HG03196 (cell line): Measurements from ENCODE around the gene KCNQ4.

Source experiments
- ATAC-seq: cut with Tn5 transposase; IDR thresholded peaks from one replicate; pipeline ENCODE4 v1.9.1; 2021; ENCODE audit not compliant: unreplicated experiment

KCNQ4 gene

DNA sequence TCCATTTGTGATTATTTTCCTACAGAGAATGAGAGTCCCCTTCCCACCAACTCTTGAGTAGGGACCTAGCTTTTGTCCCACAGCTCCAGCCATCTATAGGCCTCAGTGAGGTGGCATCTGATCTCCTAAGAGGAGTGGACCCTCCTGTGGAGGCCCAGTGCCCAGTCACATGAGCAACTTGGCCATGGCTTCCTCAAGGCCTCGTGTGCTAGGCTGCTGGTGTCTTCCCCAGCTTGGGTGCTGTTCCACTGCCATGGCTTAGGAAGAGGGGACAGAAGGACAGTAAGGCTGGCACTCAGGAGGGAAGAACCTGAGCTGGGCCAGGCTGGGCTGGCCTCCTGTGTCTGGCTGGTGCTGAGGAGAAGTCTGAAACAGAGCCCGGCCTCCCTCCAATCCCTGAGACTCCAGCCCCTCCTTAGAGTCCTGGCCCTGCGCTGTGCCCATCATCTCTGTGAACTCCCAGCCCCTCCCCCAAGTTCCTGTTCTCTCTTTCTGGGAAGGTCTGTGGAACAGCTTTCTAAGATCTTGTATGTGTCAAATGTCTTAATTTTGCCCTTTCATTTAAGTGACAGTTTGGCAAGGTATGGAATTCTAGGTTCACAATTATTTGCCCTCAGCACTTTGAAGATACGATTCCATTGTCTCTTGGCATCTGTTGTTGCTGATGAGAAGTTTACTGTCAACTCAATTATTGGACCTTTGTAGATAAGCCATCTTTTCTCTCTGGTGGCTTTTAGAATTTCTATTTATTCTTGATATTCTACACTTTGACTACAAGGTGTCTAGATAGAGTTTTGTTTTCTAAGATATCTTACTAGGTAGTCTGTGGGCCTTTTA lies 7.1 kb upstream of the KCNQ4 start:
- no peak for ATAC-seq

GRCh38 chr1:40777224-40777970 lies 6.2 kb upstream of the KCNQ4 start:
- no peak for ATAC-seq

GRCh38 chr1:40780678-40781607 lies 2.6 kb upstream of the KCNQ4 start:
- no peak for ATAC-seq

- ATAC-seq = no peak
Observed at GRCh38 chr1:40781608-40781971, 2.0 kb upstream of the KCNQ4 start.

- no peak for ATAC-seq
Observed at GRCh38 chr1:40782371-40782956, 1.1 kb upstream of the KCNQ4 start.

GRCh38 chr1:40784141-40784770 lies 669 bp downstream of the KCNQ4 start:
- ATAC-seq = no peak

DNA sequence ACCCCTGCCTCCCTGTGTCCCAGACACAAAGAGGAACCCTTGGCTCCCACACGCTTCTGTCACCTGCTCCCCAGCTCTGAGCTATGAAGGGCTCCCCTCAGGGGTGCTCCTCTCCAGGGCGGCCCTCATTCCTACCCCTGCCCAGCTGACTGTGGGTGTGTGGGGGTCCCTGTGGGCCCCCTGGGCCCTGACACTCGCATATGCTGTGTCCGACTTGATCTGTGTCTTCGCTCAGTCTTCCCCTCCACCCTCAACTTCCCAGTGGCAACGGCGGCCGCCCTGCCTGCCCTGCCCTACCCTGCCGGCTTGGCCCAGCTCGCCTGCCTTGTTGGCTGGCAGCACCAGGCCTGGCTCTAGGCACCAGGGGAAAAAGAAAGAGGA lies 1.2 kb downstream of the KCNQ4 start:
- no peak for ATAC-seq

- ATAC-seq = no peak
Observed at GRCh38 chr1:40785446-40785845, 1.9 kb downstream of the KCNQ4 start.

GRCh38 chr1:40786171-40786994 lies 2.8 kb downstream of the KCNQ4 start:
- ATAC-seq = no peak

DNA sequence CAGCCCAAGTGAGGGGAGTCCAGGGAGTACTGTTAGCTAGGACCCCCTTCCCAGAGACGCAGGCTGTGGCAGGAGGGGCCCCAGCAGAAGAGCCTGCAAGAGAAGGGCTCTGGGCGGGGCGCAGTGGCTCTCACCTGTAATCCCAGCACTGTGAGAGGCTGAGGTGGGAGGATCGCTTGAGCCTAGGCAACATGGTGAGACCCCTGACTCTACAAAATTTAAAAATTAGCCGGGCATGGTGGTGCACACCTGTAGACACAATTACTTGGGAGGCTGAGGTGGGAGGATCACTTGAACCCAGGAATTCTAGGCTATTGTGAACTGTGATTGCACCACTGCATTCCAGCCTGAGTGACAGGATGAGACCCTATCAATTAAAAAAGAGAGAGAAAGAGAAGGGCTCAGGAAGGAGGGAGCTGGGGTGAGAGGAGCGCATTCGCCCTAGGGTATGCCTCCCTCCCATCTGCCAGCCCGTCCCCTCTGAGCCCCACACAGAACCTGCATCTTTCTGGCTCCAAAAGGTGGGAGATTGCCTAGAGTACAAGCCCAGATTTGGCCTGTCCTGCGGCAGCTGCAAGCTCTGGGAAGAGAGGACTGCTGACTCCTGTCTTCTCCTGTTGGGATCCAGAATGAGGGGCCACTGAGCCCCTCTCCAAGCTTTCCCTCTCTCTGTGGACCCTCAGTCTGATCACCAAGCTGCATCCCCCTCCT lies 3.6 kb downstream of the KCNQ4 start:
- ATAC-seq = no peak

GRCh38 chr1:40787737-40788560 lies 4.4 kb downstream of the KCNQ4 start:
- no peak for ATAC-seq

DNA sequence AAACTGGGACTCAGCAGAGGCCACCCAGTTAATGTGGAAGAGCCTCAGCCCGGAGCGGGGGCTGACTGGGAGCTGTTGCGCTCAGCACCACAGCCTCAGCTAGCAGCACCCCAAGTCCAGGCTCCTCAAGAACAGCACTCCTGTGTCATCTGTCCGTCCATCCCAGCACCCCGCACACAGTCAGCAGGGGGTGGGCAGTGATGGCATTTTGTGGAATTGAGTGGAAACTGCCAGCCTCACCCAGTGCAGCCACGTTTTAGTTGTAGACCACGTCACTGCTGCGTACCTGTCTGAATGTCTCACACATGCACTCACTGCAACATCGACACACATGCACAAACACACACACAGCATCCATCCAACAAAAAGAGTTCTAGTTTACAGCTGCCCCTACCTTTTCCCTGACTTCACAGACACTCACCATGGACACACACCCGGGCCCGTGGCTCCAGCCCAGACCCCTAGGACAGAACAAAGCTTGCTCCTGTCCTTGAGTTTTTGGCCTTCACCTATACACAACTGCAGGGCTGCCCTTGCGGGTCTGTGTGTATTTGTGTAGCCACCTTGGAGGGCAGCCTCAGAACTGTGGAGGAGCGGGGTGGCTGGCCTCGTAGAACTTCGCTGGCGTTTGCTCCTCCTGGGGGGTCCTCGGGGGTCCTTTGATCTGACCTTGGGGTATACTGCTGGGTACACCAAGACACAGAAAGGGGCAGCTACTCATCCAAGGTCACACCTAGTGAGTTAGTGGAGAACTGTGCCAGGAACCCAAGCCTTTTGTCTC lies 5.2 kb downstream of the KCNQ4 start:
- ATAC-seq = no peak

- ATAC-seq = no peak
Observed at GRCh38 chr1:40789342-40789598, 5.7 kb downstream of the KCNQ4 start.

GRCh38 chr1:40789661-40790430 lies 6.3 kb downstream of the KCNQ4 start:
- ATAC-seq = no peak

DNA sequence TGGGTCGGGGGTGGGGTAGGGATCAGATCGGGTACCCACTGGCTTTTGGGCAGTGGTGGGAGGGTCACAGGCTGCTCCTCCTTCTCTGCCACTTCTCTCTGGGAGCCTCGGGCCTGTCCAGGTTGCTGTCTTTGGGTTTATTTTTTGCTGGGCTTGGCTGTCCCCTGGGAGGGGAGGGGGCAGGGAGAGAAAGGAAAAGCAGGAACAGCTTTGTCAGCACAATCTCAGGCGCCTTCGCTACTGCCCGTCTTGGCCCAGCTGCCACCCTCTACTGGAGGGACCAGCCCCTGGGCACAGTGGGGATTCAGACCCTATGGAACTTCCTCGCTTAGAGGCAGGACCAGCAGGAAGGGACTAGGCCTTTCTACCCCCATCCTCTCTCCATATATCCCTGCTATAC lies 8.4 kb downstream of the KCNQ4 start:
- no peak for ATAC-seq

GRCh38 chr1:40793617-40794016 lies 10.0 kb downstream of the KCNQ4 start:
- no peak for ATAC-seq

GRCh38 chr1:40794048-40794447 lies 10.5 kb downstream of the KCNQ4 start:
- no peak for ATAC-seq
